Inferior parietal cortex (tissue), 1 donor: ENCODE data around the gene RNF141.

Experiments used
- DNase-seq: peaks from one replicate; pipeline ENCODE4 v3.0.0-alpha.2; 2016; ENCODE audit errors: extremely low spot score

The RNF141 gene

DNA sequence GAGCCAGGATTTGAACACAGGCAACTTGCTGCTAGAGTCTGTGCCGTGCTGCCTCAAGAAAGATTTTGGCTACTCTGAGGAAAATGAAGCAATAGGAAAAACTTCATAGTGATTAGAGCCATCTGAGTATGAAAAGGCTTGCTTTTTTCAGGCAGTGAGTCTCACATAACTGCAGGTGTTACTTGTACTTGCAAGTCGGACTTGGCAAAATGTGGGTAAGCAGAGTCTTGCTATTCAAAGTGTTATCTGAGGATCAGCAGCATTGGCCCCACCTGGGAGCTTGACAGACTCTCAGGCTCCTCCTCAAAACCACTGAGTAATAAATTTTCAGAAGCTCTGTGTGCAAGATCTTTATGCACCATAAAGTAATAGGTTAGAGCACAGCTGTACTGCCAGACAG, 18.1 kb downstream of the RNF141 start:
- peak; percentile 38 for DNase-seq

DNA sequence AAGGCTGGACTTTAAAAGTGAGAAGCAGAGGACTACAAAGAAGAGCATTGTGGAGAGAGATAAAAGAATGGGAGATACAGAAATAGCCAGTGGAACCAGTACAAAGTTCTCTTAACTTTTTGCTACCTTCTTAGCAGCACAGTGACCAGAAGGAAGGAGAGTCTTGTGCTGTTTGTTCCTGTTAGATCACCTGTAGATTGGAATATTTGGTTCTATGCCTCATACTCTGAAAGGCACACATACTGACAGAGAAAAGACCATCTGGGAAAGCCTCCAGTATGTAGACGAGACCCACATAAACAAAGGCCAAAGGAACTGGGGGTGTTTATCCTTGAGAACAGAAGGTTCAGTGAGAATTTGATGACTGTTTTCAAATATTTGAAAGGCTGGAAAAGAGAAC, 18.7 kb downstream of the RNF141 start:
- peak; percentile 64 for DNase-seq

DNA sequence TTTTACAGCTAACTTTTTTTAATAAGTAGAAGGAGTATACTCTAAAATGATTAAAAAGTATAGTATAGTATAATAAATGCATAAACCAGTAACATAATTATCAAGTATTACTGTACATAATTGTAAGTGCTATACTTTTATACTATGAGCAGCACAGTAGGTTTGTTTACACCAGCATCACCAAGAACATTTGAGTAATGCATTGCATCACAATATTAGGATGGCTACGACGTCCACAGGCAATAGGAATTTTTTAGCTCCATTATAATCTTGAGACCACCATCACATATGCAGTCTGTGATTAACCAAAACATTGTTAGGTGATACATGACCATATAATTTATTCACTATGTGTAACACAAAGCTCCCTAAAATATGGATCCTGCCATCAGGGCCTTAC, 20.4 kb downstream of the RNF141 start:
- peak; percentile 3 for DNase-seq

DNA sequence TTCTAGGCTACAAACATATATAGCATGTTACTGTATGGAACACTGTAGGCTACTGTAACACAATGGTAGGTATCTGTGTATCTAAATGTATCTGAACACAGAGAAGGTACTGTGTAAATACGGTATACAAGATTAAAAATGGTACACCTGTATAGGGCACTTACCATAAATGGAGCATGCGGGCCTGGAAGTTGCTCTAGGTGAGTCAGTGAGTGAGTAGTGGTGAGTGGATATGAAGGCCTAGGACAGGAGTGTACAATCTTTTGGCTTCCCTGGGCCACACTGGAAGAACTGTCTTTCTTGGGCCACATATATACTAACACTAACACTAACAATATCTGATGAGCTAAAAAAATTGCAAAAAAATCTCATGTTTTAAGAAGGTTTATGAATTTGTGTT, 21.4 kb downstream of the RNF141 start:
- DNase-seq = no peak

DNA sequence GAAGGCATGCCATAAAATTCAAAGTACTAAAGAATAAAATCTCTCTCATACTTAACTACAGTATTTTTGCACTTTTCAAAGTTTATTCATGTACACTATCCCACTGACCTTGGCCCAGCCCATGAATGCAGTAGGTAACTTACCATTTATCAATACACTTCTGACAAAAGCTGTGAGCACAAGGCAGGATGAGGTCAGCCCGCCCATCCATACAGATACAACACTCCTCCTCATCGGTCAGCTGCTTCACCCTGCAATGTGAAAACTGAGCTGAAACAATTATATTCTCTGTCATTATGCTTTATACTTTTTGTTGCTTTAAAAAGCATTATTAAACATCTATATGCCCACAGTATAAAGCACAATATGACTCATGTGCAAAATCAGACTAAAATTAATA, 22.1 kb downstream of the RNF141 start:
- peak; percentile 20 for DNase-seq

DNA sequence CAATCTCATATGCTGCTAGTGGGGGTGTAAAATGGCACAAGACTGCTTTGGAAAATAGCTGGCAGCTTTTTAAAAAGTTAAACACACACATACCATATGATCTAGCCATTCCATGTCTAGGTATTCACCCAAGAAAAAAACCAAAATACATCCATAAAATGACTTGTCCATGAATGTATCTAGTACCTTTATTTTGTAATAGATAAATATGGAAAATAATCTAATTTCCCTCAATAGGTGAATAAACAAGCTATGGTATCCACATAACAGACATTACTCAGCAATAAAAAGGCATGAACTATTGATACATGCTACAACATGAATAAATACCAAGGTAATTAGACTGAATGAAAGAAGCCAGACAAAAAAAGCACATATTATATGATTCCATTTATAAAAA, 22.9 kb downstream of the RNF141 start:
- DNase-seq = no peak

DNA sequence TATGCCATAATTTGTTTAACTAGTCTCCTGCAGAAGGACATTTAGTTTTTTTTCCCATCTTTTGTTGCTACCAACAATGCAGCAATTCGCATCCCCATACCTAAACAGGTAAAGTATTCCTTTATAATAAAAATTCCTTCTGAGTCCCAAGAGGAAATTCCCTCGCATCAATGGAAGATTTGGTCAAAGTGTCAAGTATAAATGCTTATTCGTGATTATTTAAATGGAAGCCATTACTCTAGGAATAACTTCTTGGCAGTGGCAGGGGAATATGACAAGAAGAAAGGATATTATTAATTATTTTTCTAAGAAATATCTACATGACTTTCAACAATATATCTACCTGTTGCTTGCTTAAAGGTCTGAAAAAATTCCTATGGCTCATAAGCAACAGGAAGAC, 25.6 kb downstream of the RNF141 start:
- DNase-seq = peak; percentile 5

DNA sequence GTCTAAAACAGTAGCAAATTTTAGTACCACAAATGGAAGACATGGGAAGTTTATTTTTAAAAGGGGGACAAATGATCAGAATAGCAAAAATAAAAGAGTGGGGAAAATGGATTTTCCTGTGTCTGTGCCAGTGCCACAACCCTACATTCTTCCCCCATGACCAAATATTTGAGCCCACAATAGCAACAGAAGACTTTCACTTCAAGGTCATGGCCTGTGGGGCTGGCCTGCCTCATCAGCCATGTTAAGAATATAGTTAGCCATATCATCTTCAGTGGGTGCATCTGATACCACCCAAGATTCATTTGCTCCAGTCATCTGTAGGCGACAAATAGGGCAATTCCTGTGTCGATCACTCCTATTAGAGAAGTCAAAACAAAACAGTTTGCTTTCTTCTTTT, 26.3 kb downstream of the RNF141 start:
- no peak for DNase-seq

DNA sequence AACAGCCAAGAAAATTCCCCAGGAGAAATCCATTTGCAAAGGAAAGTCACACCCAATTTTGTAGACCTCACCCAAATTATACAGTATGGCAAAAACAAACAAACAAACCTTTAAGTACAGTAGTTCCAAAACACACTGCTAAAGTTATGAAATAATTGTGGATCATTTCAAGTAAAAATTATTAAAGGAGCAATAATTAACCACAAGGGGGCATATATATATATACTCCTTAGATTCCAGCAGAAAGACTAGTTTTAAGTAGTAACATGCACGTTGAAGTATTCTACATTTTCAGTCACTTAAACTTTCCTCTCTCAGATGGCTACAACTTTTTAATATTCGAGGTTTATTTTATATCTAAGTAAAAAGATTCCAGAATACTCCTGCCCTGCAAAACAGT, 26.8 kb downstream of the RNF141 start:
- DNase-seq = peak; percentile 8

DNA sequence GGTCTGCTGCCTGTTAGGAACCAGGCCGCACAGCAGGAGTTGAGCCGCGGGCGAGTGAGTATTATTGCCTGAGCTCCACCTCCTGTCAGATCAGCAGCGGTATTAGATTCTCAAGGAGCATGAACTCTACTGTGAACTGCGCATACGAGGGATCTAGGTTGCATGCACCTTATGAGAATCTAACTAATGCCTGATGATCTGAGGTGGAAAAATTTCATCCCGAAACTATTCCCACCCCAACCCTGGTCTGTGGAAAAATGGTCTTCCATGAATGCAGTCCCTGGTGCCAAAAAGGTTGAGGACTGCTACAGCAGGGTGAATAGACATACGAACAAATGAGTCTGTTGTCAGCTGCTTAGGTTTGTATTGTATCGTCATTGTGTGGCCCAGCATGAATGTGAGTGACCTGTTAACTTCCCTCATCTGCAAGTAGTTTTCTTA, 29.8 kb downstream of the RNF141 start:
- no peak for DNase-seq

DNA sequence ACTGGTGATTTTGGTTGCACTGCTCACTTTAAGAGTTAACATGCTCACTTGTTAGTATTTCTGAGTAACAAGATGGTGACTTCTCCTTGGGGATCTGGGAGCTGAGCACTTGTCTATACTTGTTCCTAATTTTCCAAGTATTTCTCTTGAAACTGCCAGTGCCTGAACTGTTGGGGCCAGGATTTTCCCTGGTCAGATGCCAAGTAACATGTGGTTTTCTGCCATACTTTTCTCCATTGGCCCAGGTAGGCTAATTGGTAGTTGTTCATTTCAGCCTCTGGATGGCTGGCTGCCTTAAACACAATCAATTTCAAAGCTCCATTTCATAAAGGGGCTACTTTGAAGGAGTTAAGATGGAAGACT, 35.0 kb downstream of the RNF141 start:
- DNase-seq = no peak

DNA sequence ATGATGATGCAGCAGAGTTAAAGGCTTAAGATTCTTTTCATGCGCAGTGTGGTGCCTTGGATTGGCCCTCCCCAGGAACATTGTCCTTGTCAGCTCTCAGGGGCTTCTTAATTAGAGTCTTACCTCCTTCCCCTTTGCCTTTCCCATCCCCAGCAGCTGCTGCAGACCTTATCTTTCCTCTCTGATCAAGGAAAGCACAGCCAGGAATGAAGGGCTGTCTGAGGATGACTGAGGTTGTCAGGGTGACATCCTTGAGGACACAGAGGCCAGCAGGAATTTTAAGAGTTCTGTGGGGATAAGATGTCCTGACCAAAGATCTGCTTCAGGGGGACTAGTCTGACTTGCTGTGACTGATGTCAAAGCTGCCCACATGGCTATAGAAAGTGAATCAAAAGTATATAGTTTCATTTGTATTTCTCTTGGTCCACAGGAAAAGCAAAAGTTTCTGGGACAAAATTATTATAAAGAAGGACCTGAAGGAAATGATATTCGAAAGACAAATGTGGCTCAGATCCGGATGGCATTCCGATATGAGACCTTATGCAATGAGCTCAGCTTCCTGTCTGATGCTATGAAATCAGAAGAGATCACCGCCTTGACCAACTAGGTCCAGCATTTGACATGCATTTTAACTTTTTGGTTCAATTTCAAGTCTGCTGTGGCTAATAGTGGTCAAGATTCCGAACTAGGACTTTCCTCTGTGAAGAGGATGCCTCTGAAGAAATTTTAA, 35.5 kb downstream of the RNF141 start:
- no peak for DNase-seq

DNA sequence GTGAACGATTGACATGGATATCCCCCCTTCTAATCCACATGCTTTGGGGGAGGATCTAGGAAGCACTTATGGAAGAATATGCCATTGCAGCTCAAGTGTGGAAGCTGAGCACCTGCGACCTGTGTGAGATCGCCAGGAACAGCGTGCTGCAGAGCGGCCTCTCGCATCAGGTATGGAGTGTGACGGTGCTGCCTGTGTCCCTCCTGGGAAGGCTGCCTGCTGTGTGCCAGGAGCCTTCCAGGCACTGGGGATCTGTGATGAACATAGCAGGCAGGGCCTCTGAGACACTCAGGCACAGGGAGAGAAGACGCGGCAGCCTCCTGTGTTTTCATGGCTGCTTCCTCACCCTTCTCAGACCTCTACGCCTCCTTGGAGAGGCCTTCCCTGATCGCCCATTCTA, 36.5 kb downstream of the RNF141 start:
- no peak for DNase-seq

DNA sequence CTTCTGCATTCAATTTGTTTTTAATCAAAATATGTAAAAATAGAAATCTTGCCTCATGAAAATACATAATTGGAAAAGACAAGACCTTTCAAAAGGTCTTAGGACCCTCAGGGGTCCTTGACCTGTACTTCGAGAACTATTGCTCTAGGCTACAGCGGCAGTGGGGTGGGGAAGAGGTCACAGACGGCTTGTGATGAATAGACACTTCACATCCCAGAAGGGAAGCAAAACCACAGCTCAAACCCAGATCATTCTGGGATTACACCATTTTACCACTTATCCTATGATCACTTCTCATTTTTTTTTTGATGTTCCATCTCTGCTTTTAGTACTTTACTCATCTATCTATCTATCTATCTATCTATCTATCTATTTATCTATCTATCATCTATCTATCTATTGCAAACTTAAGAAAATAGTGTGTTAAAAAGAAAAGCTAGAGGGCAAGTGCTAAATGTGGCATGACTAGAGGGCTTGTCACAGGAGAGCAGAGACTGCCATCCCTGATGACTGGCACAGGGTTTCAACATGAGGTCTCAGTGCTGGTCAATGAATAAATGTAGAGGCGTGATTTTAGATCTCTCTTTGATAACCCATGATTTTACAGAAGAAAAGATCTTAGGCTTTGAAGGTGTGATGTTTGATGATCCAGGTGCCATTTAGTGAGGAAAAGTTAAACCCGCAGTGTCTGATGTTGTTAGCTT, 37.1 kb downstream of the RNF141 start:
- no peak for DNase-seq

DNA sequence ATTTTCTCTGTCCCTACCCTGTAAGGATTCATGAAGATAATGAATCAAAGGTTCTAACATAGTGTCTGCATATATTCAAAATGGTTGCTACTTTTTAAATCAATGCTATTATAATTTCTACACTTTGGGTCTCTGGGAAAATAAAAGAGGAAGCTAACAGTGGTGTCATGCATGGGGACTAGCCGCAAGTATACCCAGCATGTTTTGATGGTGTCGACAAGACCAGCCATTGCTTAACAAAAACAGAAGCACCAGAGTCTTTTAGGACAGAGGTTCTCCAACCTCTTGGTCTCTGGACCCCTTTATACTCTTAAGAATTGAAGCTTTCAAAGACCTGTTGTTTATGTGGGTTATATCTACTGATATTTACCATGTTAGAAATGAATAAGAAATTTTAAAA, 37.8 kb downstream of the RNF141 start:
- no peak for DNase-seq

DNA sequence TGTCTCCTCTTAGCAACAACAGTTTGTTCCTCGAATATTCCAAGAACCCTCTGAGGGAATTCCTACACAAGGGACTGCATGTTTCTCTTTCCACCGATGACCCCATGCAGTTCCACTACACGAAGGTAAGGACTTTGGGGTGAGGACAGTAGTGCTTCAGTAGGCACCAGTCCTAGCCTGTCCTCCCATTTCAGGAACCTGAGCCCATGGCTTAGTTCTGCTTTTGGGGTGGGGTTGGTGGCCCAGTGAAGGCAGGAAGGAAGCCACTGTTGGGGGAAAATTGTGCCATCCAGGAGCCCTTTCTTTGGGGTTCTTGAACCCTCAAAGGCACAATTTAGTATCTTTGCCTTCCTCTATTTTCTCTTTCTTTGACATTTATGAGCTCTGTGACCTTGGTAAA, 38.2 kb downstream of the RNF141 start:
- DNase-seq = no peak

DNA sequence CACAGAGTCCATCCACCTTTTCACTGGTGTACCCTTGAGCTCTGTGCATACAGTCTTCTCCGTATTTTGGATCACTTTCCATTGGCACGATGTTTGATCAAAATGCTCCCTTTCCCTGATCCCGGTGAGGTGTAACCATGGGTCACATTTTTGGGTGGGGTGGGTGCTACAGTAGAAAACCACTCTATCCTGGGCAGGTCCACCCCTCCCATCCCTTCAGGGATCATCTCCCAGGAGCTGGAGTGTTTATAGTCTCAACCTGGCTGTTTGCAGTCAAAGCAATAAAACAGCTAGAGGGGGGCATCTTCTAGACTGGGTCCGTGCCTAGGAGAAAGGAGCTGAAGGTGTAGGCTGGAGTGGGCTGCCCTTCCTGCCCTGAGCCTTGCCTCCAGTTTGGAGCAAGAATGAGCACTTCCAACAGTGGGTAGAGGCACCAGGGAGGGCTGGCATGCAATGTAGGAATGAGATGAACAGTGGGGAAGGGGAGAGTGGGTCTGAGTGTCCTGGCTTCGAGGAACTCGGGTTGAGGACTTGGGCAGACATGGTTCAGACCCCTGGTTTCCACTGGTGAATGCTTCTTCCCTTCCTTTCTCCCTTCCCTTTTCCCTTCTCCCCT, 38.8 kb downstream of the RNF141 start:
- DNase-seq = no peak

DNA sequence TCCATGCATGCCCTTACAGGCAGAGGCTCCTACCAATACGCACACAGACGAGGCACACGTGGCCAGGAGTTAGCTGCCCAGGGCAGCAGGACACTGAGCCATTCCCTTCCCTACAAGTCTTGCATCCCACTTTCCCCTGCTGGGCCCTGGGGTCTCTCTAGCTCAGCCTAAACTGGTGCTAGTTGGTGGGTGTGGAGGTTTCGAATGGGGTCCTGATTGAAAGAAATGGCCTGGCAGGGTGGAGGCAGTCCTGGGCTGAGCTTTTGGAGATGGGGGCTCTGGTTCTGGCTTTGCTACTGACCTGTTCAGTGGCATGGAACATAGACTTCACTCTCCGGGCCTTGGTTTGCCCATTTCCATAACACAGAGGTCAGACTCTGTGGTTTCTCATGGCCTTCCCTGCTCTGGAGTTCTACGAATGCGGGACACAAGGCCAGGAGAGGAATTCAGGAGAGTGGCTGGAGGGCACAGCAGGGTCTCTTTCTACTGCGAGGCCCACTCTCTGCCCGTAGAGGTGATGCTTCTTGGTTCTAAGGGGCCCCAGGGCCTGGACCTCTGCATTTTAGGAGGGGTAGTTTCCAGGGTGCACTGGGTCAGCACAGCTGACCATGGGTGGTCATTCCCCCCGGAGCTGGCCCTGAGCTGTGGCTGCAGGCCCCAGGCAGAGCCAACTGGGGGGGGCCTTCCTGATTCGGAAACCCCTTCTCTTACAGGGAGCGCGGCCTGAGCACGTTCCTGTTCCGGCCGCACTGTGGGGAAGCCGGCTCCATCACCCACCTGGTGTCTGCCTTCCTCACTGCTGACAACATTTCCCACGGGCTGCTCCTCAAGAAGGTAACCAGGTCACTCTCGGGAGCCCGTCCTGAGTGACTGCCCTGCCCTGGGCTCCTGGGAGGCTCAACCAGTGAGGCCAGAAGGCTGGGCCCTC, 40.0 kb downstream of the RNF141 start:
- no peak for DNase-seq

DNA sequence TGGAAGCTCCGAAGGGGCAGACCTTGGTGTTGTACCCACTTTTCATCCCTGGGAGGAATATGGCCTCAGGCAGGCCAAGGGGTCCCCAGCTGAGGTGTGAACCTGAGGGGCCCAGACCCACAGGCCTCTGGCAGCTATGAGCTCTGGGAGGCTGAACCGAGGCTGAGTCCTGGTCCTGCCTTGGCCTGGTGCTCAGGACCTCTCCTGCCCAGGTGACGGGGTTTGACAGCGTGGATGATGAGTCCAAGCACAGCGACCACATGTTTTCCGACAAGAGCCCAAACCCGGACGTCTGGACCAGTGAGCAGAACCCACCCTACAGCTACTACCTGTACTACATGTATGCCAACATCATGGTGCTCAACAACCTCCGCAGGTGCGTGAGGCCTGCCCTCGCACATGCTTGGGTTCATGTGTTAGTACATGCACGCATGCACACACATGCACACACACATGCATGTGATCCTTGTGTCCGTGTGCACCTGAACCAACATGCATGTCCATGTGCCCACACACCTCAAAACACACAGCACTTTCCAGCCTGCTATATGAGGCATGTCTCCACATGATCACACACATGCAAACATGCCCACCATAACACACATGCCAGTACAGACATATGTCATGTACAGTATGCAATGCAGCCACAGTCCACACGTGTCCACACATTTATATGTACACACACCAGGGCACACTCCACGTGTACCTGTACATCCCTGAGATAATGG, 40.9 kb downstream of the RNF141 start:
- DNase-seq = no peak

DNA sequence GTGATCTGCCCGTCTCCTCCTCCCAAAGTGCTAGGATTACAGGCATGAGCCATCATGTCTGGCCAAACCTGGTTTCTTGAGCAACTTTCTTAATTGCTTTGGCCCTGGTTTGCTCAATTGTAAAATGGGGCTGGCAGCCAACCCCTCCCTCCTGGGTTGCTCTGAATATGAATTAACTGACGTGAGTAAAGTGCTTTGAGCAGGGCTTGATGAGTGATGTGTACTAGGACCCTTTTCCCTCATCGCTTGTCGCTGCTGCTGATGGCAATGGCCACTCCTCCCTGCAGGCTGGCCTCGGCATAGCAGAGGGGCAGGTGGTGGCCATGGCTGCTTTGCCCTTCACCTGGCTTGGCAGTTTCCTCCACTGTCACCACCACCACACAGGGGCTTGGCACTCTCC, 41.5 kb downstream of the RNF141 start:
- no peak for DNase-seq
